Kidney glomerular epithelial cell (primary cell): ENCODE results near the gene RBBP5.
"Not testable (repeated sequence)": the region's sequence is repeated elsewhere in the genome, so short reads cannot be mapped to it uniquely, and the experiment has no call there.

ENCODE experiments used
- DNase-seq: peaks from one replicate; lab custom pipeline; 2025; lab: John Stamatoyannopoulos, UW

RBBP5 gene, protein sequence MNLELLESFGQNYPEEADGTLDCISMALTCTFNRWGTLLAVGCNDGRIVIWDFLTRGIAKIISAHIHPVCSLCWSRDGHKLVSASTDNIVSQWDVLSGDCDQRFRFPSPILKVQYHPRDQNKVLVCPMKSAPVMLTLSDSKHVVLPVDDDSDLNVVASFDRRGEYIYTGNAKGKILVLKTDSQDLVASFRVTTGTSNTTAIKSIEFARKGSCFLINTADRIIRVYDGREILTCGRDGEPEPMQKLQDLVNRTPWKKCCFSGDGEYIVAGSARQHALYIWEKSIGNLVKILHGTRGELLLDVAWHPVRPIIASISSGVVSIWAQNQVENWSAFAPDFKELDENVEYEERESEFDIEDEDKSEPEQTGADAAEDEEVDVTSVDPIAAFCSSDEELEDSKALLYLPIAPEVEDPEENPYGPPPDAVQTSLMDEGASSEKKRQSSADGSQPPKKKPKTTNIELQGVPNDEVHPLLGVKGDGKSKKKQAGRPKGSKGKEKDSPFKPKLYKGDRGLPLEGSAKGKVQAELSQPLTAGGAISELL

GRCh38 chr1:205121660-205122488 is at the start of gene RBBP5:
Gene RBBP5 (minus strand): TSS chr1:205121978. CDS start chr1:205121873, 105 bp downstream.
- peak; percentile 90 for DNase-seq

DNA sequence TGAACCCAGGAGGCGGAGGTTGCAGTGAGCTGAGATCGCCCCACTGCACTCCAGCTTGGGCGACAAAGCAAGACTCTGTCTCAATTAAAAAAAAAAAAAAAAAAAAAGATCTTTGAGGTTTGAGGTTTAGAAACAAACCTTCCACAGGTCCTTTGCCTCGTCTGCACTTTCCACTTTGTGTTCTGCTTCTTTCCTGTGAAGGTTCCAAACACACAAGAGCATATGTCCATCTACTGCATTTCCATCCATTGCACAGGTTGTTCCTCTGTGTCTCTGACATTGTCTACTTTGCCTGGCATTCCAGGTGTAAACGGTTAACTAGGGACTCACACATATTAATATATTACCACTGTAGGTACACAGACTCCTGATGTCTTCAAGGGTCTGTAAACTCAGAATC is 49.6 kb upstream of the RBBP5 start:
- no peak for DNase-seq

DNA sequence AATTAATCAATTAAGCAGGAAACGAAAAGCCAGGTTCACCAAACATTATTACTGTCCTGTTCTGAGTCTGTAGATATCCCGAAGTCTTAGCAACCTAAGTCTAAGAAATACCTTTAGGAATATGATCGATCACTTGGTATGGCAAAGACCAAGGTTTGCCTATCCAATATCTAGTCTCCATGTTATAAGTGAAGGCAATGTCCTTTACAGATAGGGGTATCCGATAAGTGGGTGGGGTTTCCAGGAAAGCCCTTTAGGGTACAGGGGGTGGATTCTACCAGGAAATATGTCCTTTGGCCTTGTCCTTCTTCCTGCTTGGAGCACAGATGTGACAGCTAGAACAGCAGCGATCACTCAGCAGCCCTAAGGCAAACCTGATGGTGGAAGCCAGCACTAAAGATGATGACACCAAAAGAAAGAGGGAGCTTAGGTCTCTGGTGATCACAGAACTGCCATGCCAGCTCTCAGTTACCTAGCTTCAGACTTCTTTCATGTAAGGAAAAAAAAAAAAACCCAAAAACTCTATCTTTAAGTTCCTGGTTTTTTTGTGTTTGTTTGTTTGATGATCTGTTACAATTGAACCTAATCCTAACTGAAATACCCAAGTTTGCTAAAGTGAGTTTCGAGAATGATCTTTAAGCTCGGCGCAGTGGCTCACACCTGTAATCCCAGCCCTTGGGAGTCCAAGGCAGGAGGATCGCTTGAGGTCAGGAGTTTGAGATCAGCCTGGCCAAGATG is 48.9 kb upstream of the RBBP5 start:
- DNase-seq = no peak

- DNase-seq = no peak
Measured at GRCh38 chr1:205169248-205169647, 47.5 kb upstream of the RBBP5 start.

GRCh38 chr1:205168291-205168690 is 46.5 kb upstream of the RBBP5 start:
- no peak for DNase-seq

GRCh38 chr1:205162301-205162700 is 40.5 kb upstream of the RBBP5 start:
- no peak for DNase-seq

GRCh38 chr1:205161076-205161475 is 39.3 kb upstream of the RBBP5 start:
- no peak for DNase-seq

DNA sequence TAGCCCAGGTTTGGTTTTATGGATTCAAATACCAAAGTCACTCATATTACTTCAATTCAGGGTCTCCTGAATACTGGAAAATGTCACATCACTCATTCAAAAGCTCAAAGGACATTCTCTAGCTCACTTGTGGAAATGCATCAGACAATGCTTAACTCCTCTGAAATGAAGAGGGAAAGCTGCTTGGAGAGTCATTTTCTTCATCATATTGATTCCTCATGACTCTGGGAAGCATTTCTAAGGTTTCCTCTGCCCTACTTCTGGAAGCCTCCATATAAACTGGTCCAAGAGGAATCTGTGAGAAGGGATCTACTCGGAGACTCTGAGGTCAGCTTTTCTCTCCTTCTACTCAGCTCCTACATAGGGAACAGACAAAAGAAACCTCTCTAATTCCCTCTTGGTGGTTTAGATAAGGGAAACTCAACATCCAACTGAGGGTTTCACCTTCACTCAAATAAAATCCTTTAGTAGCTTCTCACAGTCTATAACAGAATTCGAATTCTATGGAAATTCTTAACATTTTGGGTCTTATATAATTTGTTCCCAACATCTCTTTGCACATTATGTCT is 36.4 kb upstream of the RBBP5 start:
- no peak for DNase-seq

- not testable (repeated sequence) for DNase-seq
Measured at GRCh38 chr1:205155665-205156377, 34.0 kb upstream of the RBBP5 start.

DNA sequence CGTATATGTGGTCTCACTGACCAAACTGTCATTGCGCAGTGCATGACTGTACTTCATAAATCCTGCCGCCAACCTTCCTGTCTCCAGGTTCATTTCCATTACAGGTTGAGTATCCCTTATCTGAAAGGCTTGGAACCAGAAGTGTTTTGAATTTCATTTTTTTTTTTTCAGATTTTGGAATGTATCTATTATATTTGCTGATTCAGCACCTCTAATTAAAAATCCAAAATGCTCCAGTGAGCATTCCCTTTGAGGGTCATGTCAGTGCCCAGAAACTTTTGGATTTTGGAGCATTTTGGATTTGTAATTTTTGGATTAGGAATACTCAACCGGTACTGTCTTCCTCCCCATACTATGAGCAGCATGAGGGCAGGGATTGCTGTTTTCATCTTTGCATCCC is 30.7 kb upstream of the RBBP5 start:
- no peak for DNase-seq

- DNase-seq = no peak
Measured at GRCh38 chr1:205150651-205151428, 29.1 kb upstream of the RBBP5 start.

DNA sequence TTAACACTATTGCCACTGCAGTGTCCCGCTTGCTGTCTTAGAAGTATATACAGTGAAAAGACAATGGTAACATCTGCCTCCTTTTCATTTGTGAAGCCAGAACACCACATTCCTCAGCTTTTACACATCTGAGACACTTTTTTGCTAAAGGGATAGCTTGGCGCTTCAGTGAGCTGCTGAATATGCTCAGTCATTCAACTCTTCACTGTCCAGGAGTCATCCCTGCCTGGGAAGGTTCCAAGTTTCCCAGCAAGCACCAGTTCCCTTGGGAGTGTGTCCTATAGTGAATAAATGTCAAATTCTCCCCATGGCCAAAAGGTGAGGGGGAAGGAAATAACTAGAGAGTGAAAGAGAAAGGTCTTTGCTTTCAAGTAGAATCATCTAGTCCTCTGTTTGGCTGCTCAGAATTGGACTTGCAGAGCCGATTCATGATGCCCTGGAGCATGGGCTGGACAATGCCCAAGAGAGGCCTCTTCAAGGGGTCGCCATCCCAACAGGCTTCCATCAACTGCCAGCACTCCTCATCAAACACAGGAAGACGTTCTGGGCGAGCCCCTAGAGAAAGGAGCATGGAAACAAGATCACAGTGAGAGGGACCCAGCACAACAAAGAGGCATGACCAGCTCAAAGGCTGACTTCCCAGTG is 25.5 kb upstream of the RBBP5 start:
- DNase-seq = peak; percentile 89

GRCh38 chr1:205144751-205145150 is 23.0 kb upstream of the RBBP5 start:
- peak; percentile 74 for DNase-seq

- no peak for DNase-seq
Measured at GRCh38 chr1:205144046-205144720, 22.4 kb upstream of the RBBP5 start.

DNA sequence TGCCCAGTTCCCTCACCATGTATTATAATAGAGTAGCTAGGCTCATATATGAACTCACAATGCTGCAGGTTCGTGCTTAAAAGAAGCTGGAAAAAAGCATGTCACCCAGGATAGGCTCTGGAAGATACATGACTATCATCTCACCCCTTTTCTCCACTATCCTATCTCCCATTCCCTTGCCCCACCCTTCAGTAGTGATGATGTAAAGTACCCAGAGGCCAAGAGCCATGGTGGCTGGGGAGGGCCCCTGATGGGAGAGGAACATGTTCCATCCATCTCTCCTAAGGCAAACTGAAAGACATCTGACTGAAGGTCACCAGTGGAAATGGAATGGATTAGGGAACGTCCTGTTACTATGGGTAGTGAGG is 20.3 kb upstream of the RBBP5 start:
- no peak for DNase-seq

- DNase-seq = peak; percentile 67
Measured at GRCh38 chr1:205141236-205142101, 19.7 kb upstream of the RBBP5 start.

GRCh38 chr1:205140113-205140512 is 18.3 kb upstream of the RBBP5 start:
- no peak for DNase-seq

DNA sequence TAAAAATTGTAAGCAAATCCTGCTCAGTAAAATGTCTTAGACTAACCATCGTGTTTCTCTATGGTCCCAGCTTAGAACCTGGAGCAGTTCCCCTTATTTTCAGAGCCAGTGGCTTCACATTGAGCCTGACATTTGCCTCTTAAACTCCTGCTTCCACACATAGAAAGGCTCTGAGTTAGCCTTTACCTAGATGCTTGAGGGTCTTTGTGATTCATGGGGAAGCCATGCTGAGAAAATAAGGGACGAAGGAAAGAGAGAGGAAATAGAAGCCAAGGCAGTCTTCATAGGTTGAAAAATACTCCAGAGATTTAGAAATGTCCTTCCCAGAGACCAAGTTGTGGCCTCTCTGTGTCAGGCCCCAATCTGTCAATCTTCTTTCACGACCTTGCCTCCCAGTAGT is 16.1 kb upstream of the RBBP5 start:
- DNase-seq = no peak
